ENCODE data around the gene FKBP8. TPM values are rescaled to one million over a fixed set of nuclear protein-coding genes. Genes with fewer than 3 reads are reported as not detected.

Gene FKBP8
- total and polyA plus RNA-seq, 2 of the 4 experiments (the other 2 are of a cell fraction), result 153 to 289 TPM

- Histone ChIP-seq H3K27me3 (ENCODE audit: control insufficient read depth, insufficient read depth, low read length) (no peaks in the 10 kb centered on the region), H4K91ac (ENCODE audit: insufficient read depth, low read depth, low read length) (no peak overlapping the region), H2BK5ac (ENCODE audit: low read depth, low read length, poor library complexity, severe bottlenecking) (no peak overlapping the region), H2AK5ac (ENCODE audit: low read depth, low read length) (no peak overlapping the region), H3K4ac (ENCODE audit: low read depth, low read length) (no peak overlapping the region), H3K36me3 (ENCODE audit: control insufficient read depth, insufficient read depth, low read length) (peaks cover 55% of the 10 kb centered on the region), H3K79me1 (ENCODE audit: low read depth in 1 of 2, low read length in 2 of 2) (peaks cover 20 to 42% of the 10 kb centered on the region in 2 experiments), H2BK120ac (ENCODE audit: low read depth, low read length) (no peak overlapping the region), H3K23ac (ENCODE audit: low read depth, low read length) (no peak overlapping the region), H4K20me1 (ENCODE audit: insufficient read depth, low read length) (no peaks in the 10 kb centered on the region), H3K9me3 (ENCODE audit: control insufficient read depth, insufficient read depth, low read length) (no peaks in the 10 kb centered on the region), H3K27ac (ENCODE audit: insufficient read depth, low read length) (no peak overlapping the region), H3K9ac (ENCODE audit: low read depth, low read length) (no peak overlapping the region), H3K14ac (replicated peaks; ENCODE audit: low read depth, low read length) (no peak overlapping the region), H2AK9ac (replicated peaks; ENCODE audit: low read depth, low read length, poor library complexity) (no peak overlapping the region), H3K4me2 (ENCODE audit: low read depth, low read length) (no peak overlapping the region), H2BK15ac (ENCODE audit: low read depth, low read length) (no peak overlapping the region), H3K56ac (ENCODE audit: extremely low read depth, insufficient read depth, low read length) (no peak overlapping the region), H4K8ac (ENCODE audit: low read depth in 2 of 2, low read length in 2 of 2) (no peak overlapping the region), H3K4me3 (ENCODE audit: insufficient read depth, low read depth, low read length) (no peak overlapping the region), H2BK20ac (ENCODE audit: low read depth, low read length) (no peak overlapping the region), H3K4me1 (ENCODE audit: control insufficient read depth, insufficient read depth, low read length) (peaks cover 3% of the 10 kb centered on the region; the same call in 1 of the 2 replicates), H3K18ac (ENCODE audit: low read depth, low read length) (no peak overlapping the region), H4K5ac (ENCODE audit: low read depth, low read length) (no peak overlapping the region), H3K9me1 (ENCODE audit: insufficient read depth, low read length) (peaks cover 10% of the 10 kb centered on the region; the same call in 1 of the 2 replicates), H2AFZ (replicated peaks; ENCODE audit: low read length, poor library complexity) (no peak overlapping the region)
- DNase-seq (no peak), ATAC-seq (ENCODE audit: low read depth) (no peak)
- in situ Hi-C loops (cut with MboI; ENCODE audit: low sequenced_read_pairs) (no loop called here), dilution Hi-C loops (cut with HindIII; ENCODE audit: low sequenced_read_pairs, unreplicated experiment) (no loop called here), intact Hi-C loops (cut with micrococcal nuclease) (no loop called here)
- ChIA-PET POLR2A (ENCODE audit: unreplicated experiment) (no interaction called here), CTCF (no interaction called here)
- TF ChIP-seq MXI1 (IDR thresholded peaks at IDR 0.05; ENCODE audit: borderline replicate concordance, low read depth, low read length), result no peak
- no peak for TF ChIP-seq CHD1 (IDR thresholded peaks at IDR 0.05; ENCODE audit: low read depth, low read length)
- TF ChIP-seq MAFK (IDR thresholded peaks at IDR 0.05; ENCODE audit: low read depth, low read length), result no peak
- TF ChIP-seq FOS (IDR thresholded peaks at IDR 0.05; ENCODE audit: low read depth, low read length), result no peak
- TF ChIP-seq MAZ (IDR thresholded peaks at IDR 0.05; ENCODE audit: borderline replicate concordance, low read depth, low read length), result no peak
- TF ChIP-seq RAD21 (IDR thresholded peaks at IDR 0.05; ENCODE audit: low read length), result no peak
- no peak for TF ChIP-seq BHLHE40 (IDR thresholded peaks at IDR 0.05; ENCODE audit: low read depth, low read length)
- no peak for TF ChIP-seq CTCF (conservative IDR thresholded peaks at IDR 0.05; ENCODE audit: low read depth, low read length)
- TF ChIP-seq ELK1 (IDR thresholded peaks at IDR 0.05; ENCODE audit: borderline replicate concordance, low read depth, low read length), result no peak
- no peak for TF ChIP-seq USF2 (IDR thresholded peaks at IDR 0.05; ENCODE audit: low read depth, low read length)
- no peak for TF ChIP-seq RCOR1 (IDR thresholded peaks at IDR 0.05; ENCODE audit: insufficient replicate concordance, low read length)
- no peak for TF ChIP-seq POLR2A (IDR thresholded peaks at IDR 0.05; ENCODE audit: low read depth, low read length)
- TF ChIP-seq NFE2L2 (IDR thresholded peaks at IDR 0.05; ENCODE audit: low read depth, low read length), result no peak
- TF ChIP-seq RFX5 (IDR thresholded peaks at IDR 0.05; ENCODE audit: low read depth, low read length), result no peak
- TF ChIP-seq SMC3 (IDR thresholded peaks at IDR 0.05; ENCODE audit: low read depth, low read length), result no peak
- no peak for TF ChIP-seq CEBPB (IDR thresholded peaks at IDR 0.05; ENCODE audit: low read depth, low read length)
- no TSS peak for BruUV-seq (replicated peaks)
- WGBS, 2 experiments (ENCODE audit: extremely low coverage in 2 of 2, insufficient read length in 1 of 2), result 92% methylated on average over 7 of the region's 22 CpGs; no CpG with 5 or more reads in 1 of the 2 experiments
Measured at GRCh38 chr19:18538115-18538514, 5.3 kb downstream of the FKBP8 start.

All from IMR-90 (cell line).